Left ventricle myocardium superior (tissue), 1 donor: ENCODE results near the gene EPHB1. TPM values are rescaled to one million over a fixed set of nuclear protein-coding genes. Genes with fewer than 3 reads are reported as not detected.

Experiments used
- ATAC-seq: fragments of 200-7000 bp; cut with Tn5 transposase; one replicate; pipeline ENCODE4 v1.9.1; 2020; ENCODE audit warnings: mild to moderate bottlenecking, moderate library complexity
- DNase-seq: peaks from one replicate; pipeline ENCODE4 v3.0.0-alpha.2; 2020
- intact Hi-C: fragments of 100-400 bp; cut with micrococcal nuclease; formaldehyde crosslinking; loops from one replicate; pipeline ENCODE4 v1.11.0; 2022
- total RNA-seq: library from RNA; stranded (reverse); fragmentation: NEBNext Ultra II Directional; extraction: Animal tissue kit (Norgen Biotek cat#: 25700); gene quantifications from one replicate; pipeline ENCODE4 v1.2.1, GENCODE V29; 2021
- donor health status: DM: no; HTN: yes; CAD: no; lungs with severe emphysema.

Gene EPHB1
- total RNA-seq, 1 donor from 2014 or later, result 1.8 TPM

GRCh38 chr3:134927599-134927998 lies 132.5 kb downstream of the EPHB1 start:
- no peak for ATAC-seq
- DNase-seq, result no peak
- intact Hi-C loops, result no loop called here

GRCh38 chr3:134928392-134928791 lies 133.3 kb downstream of the EPHB1 start:
- no peak for ATAC-seq
- intact Hi-C loops, result no loop called here
- DNase-seq, result no peak

GRCh38 chr3:134928819-134929218 lies 133.8 kb downstream of the EPHB1 start:
- ATAC-seq (no peak), DNase-seq (no peak)
- intact Hi-C loops, result no loop called here

- ATAC-seq (no peak), DNase-seq (no peak)
- intact Hi-C loops, result no loop called here
Observed at GRCh38 chr3:134929976-134930375, 134.9 kb downstream of the EPHB1 start.

GRCh38 chr3:134931045-134931785 lies 136.2 kb downstream of the EPHB1 start:
- intact Hi-C loops, result no loop called here
- no peak for ATAC-seq
- no peak for DNase-seq

- ATAC-seq, result no peak
- no peak for DNase-seq
- intact Hi-C loops, result no loop called here
Observed at GRCh38 chr3:134932035-134932434, 137.0 kb downstream of the EPHB1 start.

GRCh38 chr3:134933997-134934396 lies 138.9 kb downstream of the EPHB1 start:
- DNase-seq, result no peak
- intact Hi-C loops, result no loop called here
- ATAC-seq, result no peak

GRCh38 chr3:134934933-134935332 lies 139.9 kb downstream of the EPHB1 start:
- intact Hi-C loops, result no loop called here
- DNase-seq (no peak), ATAC-seq (peak; percentile 45)

GRCh38 chr3:134937256-134938028 lies 142.4 kb downstream of the EPHB1 start:
- DNase-seq (no peak), ATAC-seq (no peak)
- intact Hi-C loops, result no loop called here

- intact Hi-C loops, result no loop called here
- no peak for ATAC-seq
- DNase-seq, result no peak
Observed at GRCh38 chr3:134938029-134938525, 143.0 kb downstream of the EPHB1 start.

GRCh38 chr3:134939978-134940377 lies 144.9 kb downstream of the EPHB1 start:
- ATAC-seq (no peak), DNase-seq (no peak)
- intact Hi-C loops, result no loop called here

GRCh38 chr3:134941820-134942219 lies 146.8 kb downstream of the EPHB1 start:
- intact Hi-C loops, result no loop called here
- DNase-seq (no peak), ATAC-seq (no peak)

GRCh38 chr3:134944429-134944828 lies 149.4 kb downstream of the EPHB1 start:
- no peak for ATAC-seq
- intact Hi-C loops, result no loop called here
- no peak for DNase-seq

GRCh38 chr3:134949150-134949549 lies 154.1 kb downstream of the EPHB1 start:
- DNase-seq (no peak), ATAC-seq (no peak)
- intact Hi-C loops, result no loop called here

- no peak for DNase-seq
- intact Hi-C loops, result no loop called here
- no peak for ATAC-seq
Observed at GRCh38 chr3:134952371-134952770, 157.3 kb downstream of the EPHB1 start.

GRCh38 chr3:134955874-134956273 lies 160.8 kb downstream of the EPHB1 start:
- DNase-seq (no peak), ATAC-seq (peak; percentile 84)
- intact Hi-C loops, result no loop called here

- ATAC-seq (no peak), DNase-seq (no peak)
- intact Hi-C loops, result no loop called here
Observed at GRCh38 chr3:134956395-134956794, 161.3 kb downstream of the EPHB1 start.

GRCh38 chr3:134956844-134957243 lies 161.8 kb downstream of the EPHB1 start:
- DNase-seq, result no peak
- ATAC-seq, result no peak
- intact Hi-C loops, result no loop called here

GRCh38 chr3:134959516-134959915 lies 164.5 kb downstream of the EPHB1 start:
- DNase-seq, result no peak
- intact Hi-C loops, result no loop called here
- ATAC-seq, result no peak

GRCh38 chr3:134964226-134964625 lies 169.2 kb downstream of the EPHB1 start:
- no peak for DNase-seq
- no peak for ATAC-seq
- intact Hi-C loops, result no loop called here
